Gastrocnemius medialis (tissue), 4 donors: ENCODE data around the gene SPOCK1.

ENCODE experiments used
- CTCF ChIP-seq, 5 experiments: fragments of 450-650 bp in 3 of 5; fragments of 200-600 bp in 2 of 5; sonication (generic) in 2 of 5; IDR thresholded peaks in 4 of 5; conservative IDR thresholded peaks in 1 of 5; 1 replicate in 4 of 5; 2 replicates in 1 of 5; pipeline ENCODE4 v1.5.1; 2016 to 2019; ENCODE audit warnings: antibody characterized with exemption in 5 of 5, mild to moderate bottlenecking in 3 of 5, moderate library complexity in 3 of 5
- POLR2A ChIP-seq, 2 donors: fragments of 450-650 bp; IDR thresholded peaks; one replicate each; pipeline ENCODE4 v1.6.1; 2017; ENCODE audit warnings: antibody characterized with exemption in 2 of 2, mild to moderate bottlenecking in 2 of 2, moderate library complexity in 2 of 2

DNA sequence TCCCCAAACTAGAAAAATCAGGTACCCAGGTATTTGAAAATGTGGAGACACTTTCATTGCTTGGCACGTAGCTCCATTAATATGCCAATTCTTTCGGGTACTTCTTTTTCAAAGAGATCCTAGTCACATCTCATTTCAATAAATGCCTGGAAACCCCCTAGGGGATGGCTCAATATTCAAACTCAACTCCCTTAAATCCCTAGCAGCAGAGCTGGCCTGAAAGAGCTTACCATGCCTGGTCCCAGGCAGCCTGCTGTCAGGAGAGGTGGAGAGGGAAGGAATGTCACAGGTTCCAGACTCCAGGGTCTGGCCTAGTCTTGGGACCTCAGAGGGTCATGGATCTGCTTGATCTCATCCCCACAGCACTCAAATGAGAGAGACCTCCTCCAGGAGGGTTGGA is 187.1 kb downstream of the SPOCK1 start:
- TF ChIP-seq POLR2A (IDR thresholded peaks at IDR 0.05) (no peak), CTCF (IDR thresholded peaks at IDR 0.05 in 4 of 5, conservative IDR thresholded peaks at IDR 0.05 in 1 of 5) (no peak)
